H1 (cell line): ENCODE measurements around the gene NMUR1. TPM values are rescaled to one million over a fixed set of nuclear protein-coding genes. Genes with fewer than 3 reads are reported as not detected.

ENCODE experiments used
- TEAD4 ChIP-seq: IDR thresholded peaks from 2 replicates; pipeline ENCODE4 v1.6.1; 2012; ENCODE audit warnings: low read depth, low read length, inconsistent platforms, mixed read lengths
- ZNF274 ChIP-seq: IDR thresholded peaks from 2 replicates; pipeline ENCODE4 v1.7.0; 2012; ENCODE audit warnings: low read length, borderline replicate concordance; ENCODE audit errors: extremely low read depth
- polyA plus RNA-seq, 7 experiments: library from polyadenylated mRNA; depleted of rRNA in 3 of 7; stranded (reverse) in 5 of 7; unstranded in 2 of 7; fragments of >200 nt in 5 of 7; fragments of 200-250 nt in 2 of 7; gene quantifications; 1 replicate in 5 of 7; 2 replicates in 1 of 7; 4 replicates in 1 of 7; pipeline versions ENCODE4 v1.2.1 to v1.2.3, GENCODE V29; 2011 to 2013; ENCODE audit warnings: missing spikeins in 2 of 7, mixed read lengths in 2 of 7
- total RNA-seq: library from RNA; stranded (reverse); fragmentation: NEBNext Ultra II Directional; extraction: Animal tissue kit (Norgen Biotek cat#: 25700); gene quantifications from 2 replicates; pipeline ENCODE4 v1.2.1, GENCODE V29; 2021

Gene NMUR1
- total and polyA plus RNA-seq, 2 of the 8 experiments (the other 6 are each of a cell fraction or from before 2014, with no cell fraction given): 0.56 to 1.5 TPM

- TF ChIP-seq ZNF274 (no peak), TEAD4 (no peak)
- TF ChIP-seq, all 59 proteins: peak for 0
These were observed 3.5 kb upstream of the NMUR1 start (continued) for GRCh38 chr2:231533777-231534125.
